ENCODE data around the gene UBQLN4.

Gene UBQLN4

DNA sequence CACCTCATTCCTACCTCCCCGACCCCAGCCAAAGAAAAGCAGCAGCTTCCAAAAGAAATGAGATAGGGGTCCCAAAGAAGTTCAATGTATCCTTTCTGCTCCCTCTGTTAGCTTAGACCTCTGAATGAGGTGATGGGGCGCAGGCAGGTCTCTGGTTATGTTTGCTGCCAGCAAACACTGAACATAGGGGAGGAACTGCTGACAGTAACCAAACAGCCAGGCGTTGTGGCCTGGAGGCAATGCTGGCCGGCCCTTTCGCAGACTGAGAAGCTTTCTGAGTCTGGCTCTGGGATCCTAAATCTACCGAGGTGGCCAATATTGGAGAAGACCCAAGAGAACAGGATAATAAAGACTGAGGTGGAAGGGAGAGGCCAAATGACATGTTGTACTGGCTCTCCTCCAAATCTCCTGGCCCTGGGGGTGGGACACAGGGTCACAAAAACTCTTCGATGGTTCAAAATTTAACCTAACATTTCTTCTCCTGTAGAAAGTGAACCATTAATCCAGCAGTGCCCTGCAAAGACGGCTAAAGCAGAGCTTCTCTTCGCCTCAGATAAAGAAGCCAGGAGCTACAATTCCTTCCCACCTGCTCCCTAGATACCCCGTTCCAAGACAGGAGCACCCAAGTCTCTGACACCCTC, 52.5 kb downstream of the UBQLN4 start:
- no peaks in the 10 kb centered on the region for H3K4me1 ChIP-seq
- H3K27me3 ChIP-seq, result no peaks in the 10 kb centered on the region
- DNase-seq, result no peak
- TF ChIP-seq, protein P1, sequence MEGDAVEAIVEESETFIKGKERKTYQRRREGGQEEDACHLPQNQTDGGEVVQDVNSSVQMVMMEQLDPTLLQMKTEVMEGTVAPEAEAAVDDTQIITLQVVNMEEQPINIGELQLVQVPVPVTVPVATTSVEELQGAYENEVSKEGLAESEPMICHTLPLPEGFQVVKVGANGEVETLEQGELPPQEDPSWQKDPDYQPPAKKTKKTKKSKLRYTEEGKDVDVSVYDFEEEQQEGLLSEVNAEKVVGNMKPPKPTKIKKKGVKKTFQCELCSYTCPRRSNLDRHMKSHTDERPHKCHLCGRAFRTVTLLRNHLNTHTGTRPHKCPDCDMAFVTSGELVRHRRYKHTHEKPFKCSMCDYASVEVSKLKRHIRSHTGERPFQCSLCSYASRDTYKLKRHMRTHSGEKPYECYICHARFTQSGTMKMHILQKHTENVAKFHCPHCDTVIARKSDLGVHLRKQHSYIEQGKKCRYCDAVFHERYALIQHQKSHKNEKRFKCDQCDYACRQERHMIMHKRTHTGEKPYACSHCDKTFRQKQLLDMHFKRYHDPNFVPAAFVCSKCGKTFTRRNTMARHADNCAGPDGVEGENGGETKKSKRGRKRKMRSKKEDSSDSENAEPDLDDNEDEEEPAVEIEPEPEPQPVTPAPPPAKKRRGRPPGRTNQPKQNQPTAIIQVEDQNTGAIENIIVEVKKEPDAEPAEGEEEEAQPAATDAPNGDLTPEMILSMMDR (IDR thresholded peaks at IDR 0.05), result no peak
- peaks cover 0 to 1% (median 0%) of the 10 kb centered on the region in 3 donors for H3K36me3 ChIP-seq
- no peaks in the 10 kb centered on the region for H3K9me3 ChIP-seq
- intact Hi-C loops (cut with DNase I; ENCODE audit: low total_unique reads), result no loop called here
- no peak overlapping the region for H3K4me3 ChIP-seq
- no peak overlapping the region for H3K27ac ChIP-seq

DNA sequence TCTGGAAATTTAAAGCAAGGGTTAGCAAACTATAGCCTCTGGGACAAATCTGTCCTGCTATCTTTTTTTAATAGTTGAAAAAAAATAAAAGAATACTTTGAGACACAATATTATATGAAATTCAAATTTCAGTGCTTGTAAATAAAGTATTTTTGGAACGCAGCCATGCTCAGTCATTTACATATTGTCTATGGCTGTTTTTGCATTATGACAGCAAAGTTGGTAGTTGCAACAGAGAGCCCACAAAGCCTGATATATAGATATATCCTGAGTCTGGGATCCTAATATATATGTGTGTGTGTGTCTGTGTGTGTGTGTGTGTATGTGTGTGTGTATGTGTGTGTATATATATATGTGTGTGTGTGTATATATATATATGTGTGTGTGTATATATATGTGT, 53.6 kb downstream of the UBQLN4 start:
- H3K9me3 ChIP-seq, result no peaks in the 10 kb centered on the region
- TF ChIP-seq, protein P1 (IDR thresholded peaks at IDR 0.05), result no peak
- H3K36me3 ChIP-seq, result no peaks in the 10 kb centered on the region
- no peak overlapping the region for H3K4me3 ChIP-seq
- no peak overlapping the region for H3K27ac ChIP-seq
- intact Hi-C loops (cut with DNase I; ENCODE audit: low total_unique reads), result no loop called here
- H3K27me3 ChIP-seq, result no peaks in the 10 kb centered on the region
- H3K4me1 ChIP-seq, result no peaks in the 10 kb centered on the region
- no peak for DNase-seq

DNA sequence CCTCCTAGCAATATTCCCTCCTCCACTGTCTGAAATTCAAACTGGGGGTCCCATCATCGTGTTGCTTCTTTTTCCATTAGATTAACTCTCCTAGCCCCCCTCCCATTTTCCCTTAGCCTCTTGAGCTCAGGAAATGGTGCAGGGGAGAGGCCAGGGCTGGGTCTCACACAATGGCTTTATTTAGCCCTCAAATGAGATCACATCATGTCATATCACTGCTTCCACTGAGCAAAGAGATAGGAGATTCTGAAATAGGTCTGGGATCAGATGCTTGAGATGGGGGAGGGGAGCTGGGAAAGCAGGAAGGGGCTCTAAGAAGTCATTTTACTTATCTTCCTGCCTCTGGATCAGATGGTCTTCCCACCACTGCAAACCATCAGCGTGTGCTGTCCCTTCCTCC, 57.4 kb downstream of the UBQLN4 start:
- DNase-seq, result no peak
- TF ChIP-seq, protein P1 (IDR thresholded peaks at IDR 0.05), result no peak
- H3K36me3 ChIP-seq, result no peaks in the 10 kb centered on the region
- H3K4me1 ChIP-seq, result no peaks in the 10 kb centered on the region
- no peaks in the 10 kb centered on the region for H3K9me3 ChIP-seq
- H3K4me3 ChIP-seq, result no peak overlapping the region
- intact Hi-C loops (cut with DNase I; ENCODE audit: low total_unique reads), result no loop called here
- H3K27me3 ChIP-seq, result no peaks in the 10 kb centered on the region
- no peak overlapping the region for H3K27ac ChIP-seq

DNA sequence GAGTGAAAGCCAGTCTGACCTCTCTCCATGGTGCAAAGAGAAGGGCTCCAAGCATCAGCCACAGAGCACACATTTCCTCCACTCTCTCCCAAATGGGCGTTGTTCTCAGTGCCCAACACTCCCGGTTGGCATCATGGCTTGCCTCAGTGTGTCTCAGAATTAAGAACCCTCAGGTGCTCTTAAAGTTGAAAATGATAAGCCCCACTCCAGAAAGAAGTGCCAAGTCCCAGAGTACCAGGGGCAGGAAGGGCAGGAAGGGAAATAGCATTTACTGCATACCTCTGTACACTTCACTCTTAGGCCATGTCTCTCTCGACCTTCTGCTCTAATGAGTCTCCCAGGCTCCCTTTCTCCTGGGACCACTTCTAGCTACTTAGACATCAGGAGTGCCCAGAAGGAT, 60.0 kb downstream of the UBQLN4 start:
- Histone ChIP-seq H3K9me3 (no peaks in the 10 kb centered on the region), H3K36me3 (no peaks in the 10 kb centered on the region), H3K4me1 (peaks cover 0 to 11% (median 6%) of the 10 kb centered on the region in 4 donors), H3K27me3 (no peaks in the 10 kb centered on the region), H3K27ac (no peak overlapping the region), H3K4me3 (no peak overlapping the region)
- TF ChIP-seq, protein P1 (IDR thresholded peaks at IDR 0.05), result no peak
- intact Hi-C loops (cut with DNase I; ENCODE audit: low total_unique reads), result no loop called here
- no peak for DNase-seq

DNA sequence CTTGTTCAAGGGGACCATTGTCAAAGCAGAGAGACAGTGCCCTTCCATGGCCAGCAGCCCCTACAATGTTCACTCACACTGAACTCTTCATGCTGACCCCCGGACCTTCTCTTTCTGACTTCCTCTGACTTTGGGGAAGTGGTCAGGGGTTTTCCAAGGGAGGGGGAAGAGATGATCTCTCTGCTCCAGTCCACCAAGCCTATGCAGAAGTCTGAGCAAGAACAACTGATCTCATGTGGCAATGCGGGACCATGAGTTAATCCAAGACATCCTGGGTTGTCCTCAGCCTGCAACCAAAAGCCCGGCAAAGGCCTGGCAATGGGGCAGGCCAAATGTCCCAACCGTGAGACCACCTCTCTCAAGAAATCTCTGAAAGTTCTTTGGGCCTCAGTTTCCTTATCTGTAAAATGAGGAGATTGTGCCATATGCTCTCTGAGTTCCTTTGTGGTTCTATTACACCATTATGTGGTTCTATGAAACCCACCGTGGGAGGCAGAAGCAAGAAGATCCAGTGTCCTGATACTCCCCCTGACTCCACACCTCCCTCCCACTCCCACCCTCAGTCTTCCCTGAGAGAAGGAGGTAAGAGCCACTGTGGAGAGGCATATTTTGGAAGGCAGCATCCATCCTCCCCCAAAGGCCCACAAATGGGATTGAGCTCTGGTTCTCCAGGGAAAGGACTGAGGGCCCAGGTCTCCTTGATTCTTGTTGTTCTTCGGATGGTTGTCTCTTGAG, 63.4 kb downstream of the UBQLN4 start:
- TF ChIP-seq, protein P1 (IDR thresholded peaks at IDR 0.05), result no peak
- intact Hi-C loops (cut with DNase I; ENCODE audit: low total_unique reads), result no loop called here
- H3K4me3 ChIP-seq, result no peak overlapping the region
- no peaks in the 10 kb centered on the region for H3K9me3 ChIP-seq
- H3K27me3 ChIP-seq, result no peaks in the 10 kb centered on the region
- DNase-seq, result no peak
- H3K27ac ChIP-seq, result peak overlapping the region; percentile 68 to 79
- no peaks in the 10 kb centered on the region for H3K36me3 ChIP-seq
- peaks cover 0 to 23% (median 9%) of the 10 kb centered on the region in 4 donors for H3K4me1 ChIP-seq
